Measurements from ENCODE around the gene MRNIP.

- TF ChIP-seq POLR2A (IDR thresholded peaks at IDR 0.05) (no peak), CTCF (IDR thresholded peaks at IDR 0.05) (no peak), POLR2AphosphoS5 (IDR thresholded peaks at IDR 0.05) (no peak)
These were observed 56.3 kb downstream of the MRNIP start for GRCh38 chr5:179802207-179802883.

Data from breast epithelium (tissue), 3 donors.